Gastrocnemius medialis (tissue), 4 donors: ENCODE measurements around the gene PTPN20. TPM values are rescaled to one million over a fixed set of nuclear protein-coding genes. Genes with fewer than 3 reads are reported as not detected.
"Not testable (repeated sequence)": the region's sequence is repeated elsewhere in the genome, so short reads cannot be mapped to it uniquely, and the experiment has no call there.

Experiments
- ATAC-seq, 2 donors: fragments of 150-250 bp; one replicate each; pipeline ENCODE4 v1.9.1; 2016
- DNase-seq, 2 donors: peaks; one replicate each; pipeline ENCODE4 v3.0.0-alpha.2; 2019
- H3K27ac ChIP-seq, 4 donors: fragments of 200-600 bp; sonication (generic); 1 replicate in 1 of 4; 2 replicates in 3 of 4; pipeline ENCODE4 v1.5.1; 2016 to 2018; ENCODE audit warnings: mild to moderate bottlenecking in 2 of 4, moderate library complexity in 1 of 4
- H3K27me3 ChIP-seq, 3 donors: fragments of 200-600 bp; sonication (generic) in 2 of 3; 1 replicate in 1 of 3; 2 replicates in 2 of 3; pipeline versions ENCODE4 v1.5.1 to v1.6.0; 2016 to 2019; ENCODE audit warnings: mild to moderate bottlenecking in 1 of 3, moderate library complexity in 1 of 3
- H3K36me3 ChIP-seq, 2 donors: fragments of 200-600 bp; sonication (generic) in 1 of 2; one replicate each; pipeline ENCODE4 v1.5.1; 2017 to 2018
- H3K4me1 ChIP-seq, 2 donors: fragments of 200-600 bp; sonication (generic) in 1 of 2; one replicate each; pipeline ENCODE4 v1.5.1; 2016 to 2017; ENCODE audit warnings: mild to moderate bottlenecking in 2 of 2
- H3K4me3 ChIP-seq, 4 donors: fragments of 200-600 bp; sonication (generic) in 3 of 4; 1 replicate in 1 of 4; 2 replicates in 3 of 4; pipeline ENCODE4 v1.5.1; 2016 to 2019; ENCODE audit warnings: mild to moderate bottlenecking in 2 of 4
- H3K9me3 ChIP-seq, 3 donors: fragments of 200-600 bp; sonication (generic) in 2 of 3; 1 replicate in 1 of 3; 2 replicates in 2 of 3; pipeline ENCODE4 v1.5.1; 2016 to 2019
- in situ Hi-C, 4 donors: fragments of 200-750 bp; cut with MboI; loops; one replicate each; pipeline versions ENCODE4 v1.15.0 to v1.8.0; 2017; ENCODE audit warnings: low sequenced_read_pairs in 4 of 4
- intact Hi-C: fragments of 100-400 bp; cut with DNase I; formaldehyde crosslinking; loops from one replicate; pipeline ENCODE4 v1.15.1; 2023; ENCODE audit warnings: low total_unique reads
- total RNA-seq, 4 donors: library from RNA; depleted of rRNA; stranded (reverse); fragments of >200 nt; gene quantifications; one replicate each; pipeline versions ENCODE4 v1.1.0 to v1.2.3, GENCODE V29; 2016

The PTPN20 gene
- total RNA-seq, 4 donors from 2014 or later = 0.84 to 6.1 (median 5.1) TPM

- intact Hi-C loops, ATAC-seq, in situ Hi-C loops, H3K4me3 ChIP-seq, H3K27ac ChIP-seq, H3K36me3 ChIP-seq, DNase-seq, H3K9me3 ChIP-seq, H3K4me1 ChIP-seq, H3K27me3 ChIP-seq: not testable (repeated sequence)
These were observed 3.8 kb upstream of the PTPN20 start for GRCh38 chr10:46907185-46908117.

DNA sequence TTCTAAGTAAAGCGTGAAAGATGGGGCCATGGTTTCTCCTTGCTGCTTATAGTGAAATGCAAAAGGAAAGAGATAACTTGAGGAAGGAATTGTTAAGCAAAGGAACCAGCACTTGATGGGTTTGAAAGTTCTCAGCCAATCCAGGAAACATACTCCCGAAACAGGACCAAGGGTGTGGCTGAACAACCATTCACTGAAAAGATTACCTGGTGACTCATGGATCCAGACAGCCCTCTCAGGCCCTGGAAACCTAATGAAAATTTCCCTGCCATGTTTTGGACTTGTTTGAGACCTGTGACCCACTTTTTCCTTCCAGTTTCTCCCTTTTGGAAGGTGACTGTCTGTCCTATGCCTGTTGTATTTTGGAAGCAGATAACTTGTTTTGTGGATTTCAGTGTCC is 11.3 kb downstream of the PTPN20 start:
- H3K27ac ChIP-seq, H3K4me1 ChIP-seq, DNase-seq, H3K27me3 ChIP-seq, H3K4me3 ChIP-seq, in situ Hi-C loops, H3K9me3 ChIP-seq, intact Hi-C loops, H3K36me3 ChIP-seq, ATAC-seq: not testable (repeated sequence)

GRCh38 chr10:46925156-46925555 is 13.9 kb downstream of the PTPN20 start:
- H3K36me3 ChIP-seq, H3K27ac ChIP-seq, DNase-seq, ATAC-seq, in situ Hi-C loops, H3K4me1 ChIP-seq, H3K4me3 ChIP-seq, H3K27me3 ChIP-seq, H3K9me3 ChIP-seq, intact Hi-C loops: not testable (repeated sequence)

DNA sequence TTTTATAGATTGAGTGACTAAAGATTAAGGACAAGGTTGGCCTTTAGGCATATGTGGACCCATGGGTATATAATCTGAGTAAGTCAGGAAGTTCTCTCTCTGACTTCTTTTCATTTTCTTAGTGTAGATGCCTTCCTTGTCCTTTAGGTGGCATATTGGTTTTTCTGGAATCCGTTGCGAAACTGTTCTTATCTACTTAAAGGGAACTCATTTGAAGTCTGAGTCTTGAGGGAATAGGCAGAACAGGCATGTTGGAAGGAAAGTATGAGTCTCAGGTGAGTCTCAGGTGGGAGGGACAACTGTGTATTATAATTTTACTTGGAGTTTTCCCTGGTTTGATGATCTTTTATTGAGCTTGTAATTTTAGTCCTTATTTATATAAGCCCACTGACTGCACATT is 14.6 kb downstream of the PTPN20 start:
- H3K4me3 ChIP-seq, H3K36me3 ChIP-seq, H3K27me3 ChIP-seq, H3K27ac ChIP-seq, DNase-seq, ATAC-seq, H3K9me3 ChIP-seq, in situ Hi-C loops, intact Hi-C loops, H3K4me1 ChIP-seq: not testable (repeated sequence)

- H3K27me3 ChIP-seq, in situ Hi-C loops, DNase-seq, H3K27ac ChIP-seq, intact Hi-C loops, ATAC-seq, H3K9me3 ChIP-seq, H3K4me3 ChIP-seq, H3K36me3 ChIP-seq, H3K4me1 ChIP-seq: not testable (repeated sequence)
These were observed 17.6 kb downstream of the PTPN20 start for GRCh38 chr10:46928810-46929209.

GRCh38 chr10:46932383-46932782 is 21.2 kb downstream of the PTPN20 start:
- H3K36me3 ChIP-seq, H3K27ac ChIP-seq, ATAC-seq, H3K4me1 ChIP-seq, DNase-seq, H3K4me3 ChIP-seq, H3K9me3 ChIP-seq, H3K27me3 ChIP-seq, in situ Hi-C loops, intact Hi-C loops: not testable (repeated sequence)

GRCh38 chr10:46941091-46941490 is 29.9 kb downstream of the PTPN20 start:
- in situ Hi-C loops, H3K9me3 ChIP-seq, intact Hi-C loops, ATAC-seq, H3K36me3 ChIP-seq, H3K4me1 ChIP-seq, H3K4me3 ChIP-seq, H3K27ac ChIP-seq, H3K27me3 ChIP-seq, DNase-seq: not testable (repeated sequence)

DNA sequence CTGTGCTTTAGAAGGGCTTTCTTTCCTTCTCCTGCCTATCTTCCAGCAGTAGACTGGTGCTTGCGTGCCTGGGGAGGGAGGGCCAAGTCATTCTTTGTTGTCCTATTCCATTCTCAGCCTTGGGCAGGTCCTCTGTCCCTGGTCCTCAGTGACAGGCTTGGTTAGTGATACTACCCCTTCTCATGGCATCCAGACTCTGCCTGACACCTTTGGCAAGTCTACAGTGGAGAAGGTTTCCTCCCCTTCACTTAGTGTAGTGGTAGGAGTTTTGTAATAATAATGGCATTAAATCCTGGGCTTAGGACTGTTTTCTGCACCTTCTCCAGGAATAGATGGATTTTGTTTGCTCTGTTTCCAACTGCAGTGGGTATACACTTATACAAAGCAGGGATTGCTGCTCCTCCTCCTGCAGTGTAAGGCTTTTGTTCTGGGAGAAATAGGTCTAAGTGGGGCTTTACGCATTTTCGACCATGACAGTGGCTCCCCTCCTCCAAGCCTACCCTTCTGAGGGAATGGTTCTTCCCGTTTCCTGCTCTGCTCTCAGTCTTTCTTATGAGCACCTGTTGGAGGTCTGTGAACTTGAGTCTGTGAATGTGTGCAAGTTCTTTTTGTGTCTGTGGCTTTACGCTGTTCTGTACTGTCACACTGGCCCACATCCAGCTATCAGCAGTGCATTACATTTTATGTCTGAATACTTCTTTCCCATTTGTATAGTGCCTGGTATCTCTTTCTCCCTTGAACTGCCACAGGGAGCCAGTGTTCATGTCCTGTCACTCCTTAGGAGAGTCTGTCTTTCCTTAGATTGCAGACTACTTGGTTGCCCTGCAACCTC is 37.7 kb downstream of the PTPN20 start:
- ATAC-seq = not testable (repeated sequence)

GRCh38 chr10:46952540-46952939 is 41.3 kb downstream of the PTPN20 start:
- not testable (repeated sequence) for H3K4me1 ChIP-seq, ATAC-seq

More for the DNA sequence above, 37.7 kb downstream of the PTPN20 start:
- H3K4me3 ChIP-seq, in situ Hi-C loops, H3K27ac ChIP-seq, DNase-seq, H3K9me3 ChIP-seq, H3K27me3 ChIP-seq, H3K36me3 ChIP-seq, intact Hi-C loops, H3K4me1 ChIP-seq: not testable (repeated sequence)

GRCh38 chr10:46960742-46961141 is 49.5 kb downstream of the PTPN20 start:
- H3K4me3 ChIP-seq, H3K27ac ChIP-seq, ATAC-seq, H3K27me3 ChIP-seq, H3K4me1 ChIP-seq, H3K36me3 ChIP-seq, H3K9me3 ChIP-seq, intact Hi-C loops, DNase-seq, in situ Hi-C loops: not testable (repeated sequence)

More at GRCh38 chr10:46952540-46952939, 41.3 kb downstream of the PTPN20 start:
- H3K4me3 ChIP-seq, intact Hi-C loops, in situ Hi-C loops, H3K36me3 ChIP-seq, DNase-seq, H3K27ac ChIP-seq, H3K9me3 ChIP-seq, H3K27me3 ChIP-seq: not testable (repeated sequence)

DNA sequence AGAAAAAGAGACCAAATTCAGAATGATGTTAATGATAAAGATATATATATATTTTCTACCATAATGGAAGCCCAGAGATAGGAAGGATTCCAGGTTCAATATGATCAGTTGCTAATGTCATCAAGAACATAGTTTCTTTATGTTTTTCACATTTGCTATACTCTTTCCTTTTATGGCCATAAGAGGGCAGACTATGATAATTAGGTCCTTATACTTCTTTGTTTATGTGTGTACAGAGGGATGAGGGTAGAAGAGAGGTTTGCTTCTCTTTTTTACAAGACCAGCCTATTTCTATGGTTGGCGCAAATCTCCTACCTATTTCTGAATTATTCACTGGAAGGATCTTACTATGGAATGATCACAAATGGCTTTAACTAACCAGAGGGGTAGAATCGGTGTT is 52.1 kb downstream of the PTPN20 start:
- in situ Hi-C loops, H3K36me3 ChIP-seq, DNase-seq: not testable (repeated sequence)

More for the DNA sequence above, 52.1 kb downstream of the PTPN20 start:
- H3K4me3 ChIP-seq, H3K4me1 ChIP-seq, H3K27ac ChIP-seq, ATAC-seq, intact Hi-C loops, H3K9me3 ChIP-seq, H3K27me3 ChIP-seq: not testable (repeated sequence)
